Activated naive CD8-positive, alpha-beta T cell treated with anti-CD3 and anti-CD28 coated beads, Interleukin-2, amount 50 U/mL, for 16 hours (primary cell): ENCODE results near the gene EHHADH.

Experiments used
- DNase-seq: peaks from one replicate; pipeline ENCODE4 v3.0.0-alpha.2; 2020; ENCODE audit warnings: low read depth, low spot score

The EHHADH gene

GRCh38 chr3:185145511-185145910 is 108.3 kb downstream of the EHHADH start:
- no peak for DNase-seq

- no peak for DNase-seq
Measured at GRCh38 chr3:185144784-185145183, 109.1 kb downstream of the EHHADH start.
